Activated CD4-positive, alpha-beta memory T cell treated with anti-CD3 and anti-CD28 coated beads, Interleukin-2, amount 10 ng/mL, durations not matched to agents 7 days and 5 days (primary cell): ENCODE results near the gene CDC27. TPM values are rescaled to one million over a fixed set of nuclear protein-coding genes. Genes with fewer than 3 reads are reported as not detected.
A peak's percentile ranks its signal among the peaks of the same experiment; 100 is the strongest.
"Not testable (repeated sequence)": the region's sequence is repeated elsewhere in the genome, so short reads cannot be mapped to it uniquely, and the experiment has no call there.

Experiments
- CTCF ChIA-PET: fragments of 350-600 bp; sonication (Branson Sonifier 250); formaldehyde crosslinking; loops from one replicate; lab custom pipeline; 2021; ENCODE audit warnings: antibody characterized with exemption, inconsistent platforms; lab: Charles Lee
- POLR2A ChIA-PET: fragments of 350-600 bp; sonication (Branson Sonifier 250); formaldehyde crosslinking; loops from one replicate; lab custom pipeline; 2021; ENCODE audit warnings: antibody characterized with exemption; lab: Charles Lee
- DNase-seq: peaks from one replicate; pipeline ENCODE4 v3.0.0-alpha.2; 2020
- H3K27ac Mint-ChIP-seq: one replicate; pipeline ENCODE4 v1.8.0; 2021; ENCODE audit warnings: mild to moderate bottlenecking, mixed read lengths
- H3K27me3 Mint-ChIP-seq: one replicate; pipeline ENCODE4 v1.8.0; 2021; ENCODE audit warnings: mixed read lengths
- H3K36me3 Mint-ChIP-seq: one replicate; pipeline ENCODE4 v1.8.0; 2021; ENCODE audit warnings: low read depth, mixed read lengths
- H3K4me1 Mint-ChIP-seq: one replicate; pipeline ENCODE4 v1.8.0; 2021; ENCODE audit warnings: mixed read lengths
- H3K4me3 Mint-ChIP-seq: one replicate; pipeline ENCODE4 v1.8.0; 2021; ENCODE audit warnings: mild to moderate bottlenecking, mixed read lengths
- H3K9me3 Mint-ChIP-seq: one replicate; pipeline ENCODE4 v1.8.0; 2021; ENCODE audit warnings: mixed read lengths
- total RNA-seq, 2 experiments: library from RNA; stranded (reverse); gene quantifications; one replicate each; pipeline ENCODE4 v1.2.3, GENCODE V29; 2021

CDC27 gene
- total RNA-seq, 2 experiments from 2014 or later: 138 to 140 TPM

DNA sequence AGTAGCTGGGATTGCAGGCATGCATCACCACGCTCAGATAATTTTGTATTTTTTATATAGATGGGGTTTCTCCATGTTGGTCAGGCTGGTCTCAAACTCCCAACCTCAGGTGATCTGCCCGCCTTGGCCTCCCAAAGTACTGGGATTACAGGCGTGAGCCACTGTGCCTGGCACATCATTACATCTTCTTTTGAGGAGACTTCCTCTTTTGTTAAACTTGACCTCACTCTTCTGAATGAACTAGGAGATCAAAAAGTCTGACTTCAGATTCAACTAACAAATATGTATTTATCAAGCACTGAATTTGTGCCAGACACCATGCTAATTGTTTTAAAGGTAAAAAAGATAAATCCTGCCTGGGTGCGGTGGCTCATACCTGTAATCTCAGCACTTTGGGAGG, 27.7 kb upstream of the CDC27 start:
- Mint-ChIP-seq H3K4me1 (peaks cover 61% of the 10 kb centered on the region), H3K27ac (peak overlapping the region; percentile 64), H3K27me3 (peaks cover 10% of the 10 kb centered on the region)
- H3K4me3 Mint-ChIP-seq, H3K36me3 Mint-ChIP-seq, H3K9me3 Mint-ChIP-seq, DNase-seq, CTCF ChIA-PET: not testable (repeated sequence)
- POLR2A ChIA-PET: interaction anchor here (1.1 to 1.5 kb wide), 2 partner anchors 10 to 12 kb away, joined by 4 to 6 read pairs; no protein-coding TSS in a partner anchor

DNA sequence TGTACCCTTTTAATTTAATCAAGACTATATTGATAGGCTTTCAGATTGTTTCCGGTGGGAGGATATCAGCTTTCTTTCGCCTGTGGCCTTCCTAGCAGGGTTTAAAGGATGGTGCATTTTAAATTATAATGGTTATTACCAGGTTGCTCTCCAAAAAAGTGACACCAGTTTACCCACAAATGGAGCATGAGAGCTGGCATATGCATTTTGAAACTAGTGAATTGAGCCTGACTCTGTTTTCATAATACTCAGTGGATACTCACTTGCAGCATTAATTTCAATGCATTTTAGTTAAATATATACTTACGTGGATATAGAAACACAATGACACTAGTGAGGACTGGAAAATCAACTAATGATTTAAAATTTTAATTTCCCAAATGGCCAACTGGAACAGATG, 25.8 kb upstream of the CDC27 start:
- H3K36me3 Mint-ChIP-seq: no peaks in the 10 kb centered on the region
- DNase-seq: no peak
- no peak overlapping the region for H3K27ac Mint-ChIP-seq
- CTCF ChIA-PET: no interaction called here
- POLR2A ChIA-PET: no interaction called here
- peaks cover 10% of the 10 kb centered on the region for H3K27me3 Mint-ChIP-seq
- H3K9me3 Mint-ChIP-seq: no peaks in the 10 kb centered on the region
- peaks cover 43% of the 10 kb centered on the region for H3K4me1 Mint-ChIP-seq
- no peak overlapping the region for H3K4me3 Mint-ChIP-seq

DNA sequence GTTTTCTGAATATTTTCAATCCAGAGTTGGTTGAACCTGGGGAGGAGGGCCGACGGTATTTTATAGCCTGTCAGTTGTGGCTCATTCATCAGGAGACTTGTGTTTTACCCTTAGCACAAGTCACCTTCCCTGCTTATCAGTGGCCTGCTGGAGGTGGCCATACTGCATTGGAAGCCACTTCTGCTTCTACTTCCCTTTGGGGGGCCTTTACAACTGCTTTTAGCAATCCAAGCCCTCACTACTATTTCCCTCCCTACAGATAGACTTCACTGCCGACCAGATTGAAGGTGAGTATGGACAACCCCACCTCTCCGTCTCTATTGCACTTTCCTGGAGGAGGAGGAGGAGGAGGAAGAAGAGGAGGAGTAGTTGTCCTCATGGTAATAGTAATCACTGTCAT, 24.4 kb upstream of the CDC27 start:
- DNase-seq: no peak
- H3K4me3 Mint-ChIP-seq: no peak overlapping the region
- CTCF ChIA-PET: no interaction called here
- peaks cover 30% of the 10 kb centered on the region for H3K4me1 Mint-ChIP-seq
- H3K36me3 Mint-ChIP-seq: no peaks in the 10 kb centered on the region
- H3K9me3 Mint-ChIP-seq: no peaks in the 10 kb centered on the region
- POLR2A ChIA-PET: no interaction called here
- no peak overlapping the region for H3K27ac Mint-ChIP-seq
- H3K27me3 Mint-ChIP-seq: peaks cover 10% of the 10 kb centered on the region

DNA sequence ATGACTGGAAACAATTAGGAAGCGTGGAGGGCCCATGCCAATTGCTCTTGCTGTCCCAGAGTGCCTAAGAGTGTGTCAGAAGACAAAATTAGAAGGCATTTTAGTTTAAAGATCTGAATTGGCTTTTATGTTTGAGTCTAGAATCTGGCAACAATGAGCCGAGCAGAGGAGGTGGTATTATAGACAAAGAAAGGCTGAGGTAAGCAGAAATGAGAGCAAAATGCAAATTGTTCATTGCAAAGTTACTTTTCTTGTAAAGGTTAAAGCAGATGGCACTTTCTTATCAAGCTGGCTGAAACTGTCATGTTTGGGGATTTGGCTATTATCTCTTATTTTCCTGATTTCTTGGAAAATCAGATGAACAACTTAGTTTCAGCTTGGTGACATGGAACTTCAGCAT, 23.4 kb upstream of the CDC27 start:
- POLR2A ChIA-PET: no interaction called here

DNA sequence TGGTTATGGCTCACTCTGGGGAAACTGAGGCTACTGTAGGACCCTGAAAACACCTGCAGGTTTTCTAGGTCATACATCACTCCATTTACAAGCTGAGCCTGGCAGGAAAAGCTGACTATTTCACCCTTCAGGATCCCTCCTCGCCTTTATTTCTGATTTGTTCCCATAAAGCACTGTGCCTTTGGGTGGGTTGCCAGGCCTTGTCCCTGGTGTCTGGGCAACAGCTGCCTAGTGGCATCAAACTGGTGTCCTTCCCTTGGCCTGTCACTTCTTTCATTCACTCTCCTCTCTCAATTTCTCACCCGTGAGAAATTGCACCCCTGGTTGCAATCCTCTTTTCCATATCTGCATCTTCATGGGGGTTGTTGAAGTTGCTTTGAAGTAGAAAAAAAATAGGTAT, 21.7 kb upstream of the CDC27 start:
- Mint-ChIP-seq H3K27me3 (peaks cover 10% of the 10 kb centered on the region), H3K4me1 (peaks cover 28% of the 10 kb centered on the region), H3K9me3 (no peaks in the 10 kb centered on the region), H3K36me3 (no peaks in the 10 kb centered on the region), H3K4me3 (no peak overlapping the region), H3K27ac (no peak overlapping the region)
- ChIA-PET CTCF (no interaction called here), POLR2A (interaction anchor here (0.7 to 0.9 kb wide), 2 partner anchors 8 to 29 kb away, joined by 3 to 4 read pairs; no protein-coding TSS in a partner anchor)
- no peak for DNase-seq

More for the DNA sequence above, 23.4 kb upstream of the CDC27 start:
- Mint-ChIP-seq H3K36me3 (no peaks in the 10 kb centered on the region), H3K9me3 (no peaks in the 10 kb centered on the region), H3K4me1 (peaks cover 24% of the 10 kb centered on the region), H3K4me3 (no peak overlapping the region), H3K27me3 (peaks cover 10% of the 10 kb centered on the region), H3K27ac (no peak overlapping the region)
- DNase-seq: no peak
- CTCF ChIA-PET: no interaction called here

DNA sequence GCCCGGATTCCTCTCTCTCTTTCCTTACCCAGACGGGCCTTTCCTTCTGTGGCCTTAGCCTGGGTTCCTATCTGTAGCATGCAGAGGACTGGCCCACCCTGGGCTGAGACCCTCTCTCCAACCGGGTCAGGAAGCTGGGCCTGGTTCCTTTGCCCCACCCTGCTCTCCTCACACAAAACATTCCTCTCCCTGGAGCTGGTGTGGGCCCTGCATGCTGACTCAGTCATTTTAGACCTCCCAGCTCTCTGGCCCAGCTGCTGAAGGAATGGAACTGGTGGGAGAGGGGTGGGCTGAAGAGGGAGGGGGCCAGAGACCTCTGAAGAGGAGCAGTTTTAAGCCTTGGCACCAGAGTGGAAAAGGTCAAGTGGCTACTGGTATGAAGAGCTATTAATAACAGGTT, 21.0 kb upstream of the CDC27 start:
- no peaks in the 10 kb centered on the region for H3K36me3 Mint-ChIP-seq
- H3K27ac Mint-ChIP-seq: no peak overlapping the region
- H3K9me3 Mint-ChIP-seq: no peaks in the 10 kb centered on the region
- H3K4me1 Mint-ChIP-seq: peaks cover 31% of the 10 kb centered on the region
- CTCF ChIA-PET: no interaction called here
- no peak for DNase-seq
- peaks cover 8% of the 10 kb centered on the region for H3K27me3 Mint-ChIP-seq
- H3K4me3 Mint-ChIP-seq: no peak overlapping the region
- POLR2A ChIA-PET: interaction anchor here (0.7 to 8.1 kb wide), 3 partner anchors 9 to 29 kb away, joined by 3 to 138 read pairs (median 4); partner anchors contain the start of gene CDC27

DNA sequence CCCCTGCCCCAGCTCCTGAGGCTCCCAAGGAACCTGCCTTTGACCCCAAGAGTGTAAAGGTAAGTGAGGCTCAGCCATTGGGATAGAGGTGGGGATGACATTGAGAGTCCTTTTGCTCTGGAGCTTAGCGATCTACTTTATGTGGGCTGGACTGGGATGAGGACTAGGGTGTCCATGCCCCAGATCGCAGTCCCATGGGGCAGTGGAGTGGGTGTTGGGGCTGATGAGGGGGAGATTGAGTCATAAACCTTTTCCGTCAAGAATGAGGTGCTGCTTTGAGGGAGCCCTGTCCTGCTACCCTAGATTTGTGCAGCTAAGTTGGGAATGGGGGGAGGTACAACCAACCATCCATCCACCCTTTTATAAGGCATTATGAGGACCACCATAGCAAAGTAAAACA, 20.4 kb upstream of the CDC27 start:
- Mint-ChIP-seq H3K9me3 (no peaks in the 10 kb centered on the region), H3K27me3 (peaks cover 8% of the 10 kb centered on the region), H3K4me3 (no peak overlapping the region), H3K4me1 (peaks cover 34% of the 10 kb centered on the region), H3K27ac (no peak overlapping the region), H3K36me3 (no peaks in the 10 kb centered on the region)
- ChIA-PET CTCF (interaction anchor here (1.2 kb wide), 1 partner anchor 106 kb away, joined by 3 read pairs; no protein-coding TSS in a partner anchor), POLR2A (interaction anchor here (0.8 to 8.1 kb wide), 2 partner anchors 11 to 18 kb away, joined by 3 to 138 read pairs; partner anchors contain the start of gene CDC27)
- DNase-seq: no peak

DNA sequence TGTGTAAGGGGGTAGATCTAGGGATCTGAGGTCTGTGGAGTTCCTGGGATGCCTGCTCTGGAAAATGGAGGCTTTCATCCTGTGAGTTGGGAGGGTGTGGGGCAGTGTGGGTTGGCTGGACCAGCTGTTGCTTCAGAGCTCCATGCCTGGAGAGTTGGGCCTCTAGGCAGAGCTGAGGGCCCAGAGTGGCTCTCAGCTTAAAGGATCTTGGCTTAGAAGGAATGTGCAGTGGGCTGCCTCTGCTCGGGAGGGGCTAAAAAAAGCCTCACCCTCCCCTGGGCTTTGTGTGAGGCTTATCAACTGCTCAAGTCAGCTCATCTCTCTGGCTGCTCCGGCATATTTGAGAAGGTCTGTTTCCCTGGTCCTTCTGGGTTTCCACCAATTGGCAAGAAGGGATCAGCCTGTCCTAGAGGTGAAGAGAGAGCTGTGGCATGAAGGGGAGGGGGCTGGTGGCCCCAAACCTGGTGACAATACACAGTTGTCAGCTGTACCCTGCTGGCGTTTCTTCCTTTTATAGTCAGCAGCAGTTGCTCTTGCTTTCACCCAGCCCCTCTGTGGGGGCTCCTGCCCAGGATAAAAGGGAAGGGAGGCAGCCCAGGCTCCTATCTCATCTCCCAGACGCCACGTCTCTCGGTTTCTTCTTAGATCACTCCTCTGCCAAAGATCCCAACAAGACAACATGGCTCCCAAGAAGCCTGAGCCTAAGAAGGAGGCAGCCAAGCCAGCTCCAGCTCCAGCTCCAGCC, 19.8 kb upstream of the CDC27 start, which contains the start of gene MYL4:
Gene MYL4 (plus strand): TSS at position 605 of the 745 bp plus-strand sequence. CDS start 75 bp downstream, at position 680.
- H3K4me3 Mint-ChIP-seq: no peak within 1 kb of the TSS
- no peaks in the 10 kb centered on the region for H3K9me3 Mint-ChIP-seq
- POLR2A ChIA-PET: interaction anchor here (0.8 to 8.1 kb wide), 3 partner anchors 11 to 18 kb away, joined by 3 to 138 read pairs (median 3); partner anchors contain the start of gene CDC27
- H3K36me3 Mint-ChIP-seq: no peaks in the 10 kb centered on the region
- peaks cover 8% of the 10 kb centered on the region for H3K27me3 Mint-ChIP-seq
- DNase-seq: no peak
- peaks cover 39% of the 10 kb centered on the region for H3K4me1 Mint-ChIP-seq
- no peak within 1 kb of the TSS for H3K27ac Mint-ChIP-seq
- CTCF ChIA-PET: interaction anchor here (1.2 kb wide), 1 partner anchor 107 kb away, joined by 3 read pairs; no protein-coding TSS in a partner anchor

DNA sequence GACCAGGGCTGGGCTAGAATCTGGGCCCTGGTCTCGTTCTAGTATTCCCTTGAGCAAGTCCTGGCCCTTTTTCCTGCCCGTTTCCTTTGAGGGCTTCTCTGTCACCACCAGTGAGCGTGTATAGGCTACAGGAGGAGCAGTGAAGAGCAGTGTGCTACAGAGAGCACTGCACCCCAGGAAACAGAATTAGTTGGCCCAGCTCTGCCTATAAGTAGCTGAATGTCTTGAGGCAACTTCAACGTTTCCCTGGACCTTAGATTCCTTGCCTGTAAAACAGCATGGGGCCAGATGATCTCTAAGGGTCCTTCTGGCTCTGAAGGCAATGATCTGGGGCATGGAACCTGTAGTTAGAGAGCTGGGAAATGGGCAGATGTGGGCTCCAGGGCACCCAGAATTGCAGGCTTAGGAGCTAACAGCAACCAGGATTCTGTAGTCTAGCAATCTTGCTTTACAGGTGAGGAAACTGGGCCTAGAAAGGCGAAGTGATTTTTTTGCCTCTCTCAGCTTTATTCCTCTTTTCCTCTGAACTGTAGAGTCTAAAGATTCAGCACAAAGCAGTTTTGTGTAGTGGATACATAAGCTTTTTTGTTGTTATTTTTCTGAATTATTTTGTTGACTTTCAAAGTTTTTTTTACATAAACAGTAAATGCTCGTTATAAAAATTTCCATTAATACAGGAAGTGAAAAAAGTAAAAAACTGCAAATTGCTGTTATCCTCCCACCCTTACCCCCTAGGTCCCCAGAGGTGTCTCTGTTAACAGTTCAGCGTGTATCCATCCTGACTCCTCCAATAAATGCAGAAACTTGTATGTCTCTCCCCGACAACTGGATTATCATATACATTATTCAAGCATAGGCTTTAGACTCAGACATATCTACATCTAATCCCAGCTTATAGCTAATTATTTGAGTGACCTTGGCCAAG, 18.3 kb upstream of the CDC27 start:
- ChIA-PET POLR2A (interaction anchor here (1.8 to 8.1 kb wide), 7 partner anchors 10 to 442 kb away, joined by 5 to 138 read pairs (median 9); partner anchors contain the start of genes CDC27 and KPNB1), CTCF (interaction anchor here (1.3 to 3.6 kb wide), 2 partner anchors 14 to 18 kb away, joined by 4 to 18 read pairs; partner anchors contain the start of gene CDC27)
- no peak for DNase-seq
- Mint-ChIP-seq H3K27ac (peak overlapping the region; percentile 36), H3K9me3 (no peaks in the 10 kb centered on the region), H3K4me1 (peaks cover 46% of the 10 kb centered on the region), H3K4me3 (no peak overlapping the region), H3K36me3 (no peaks in the 10 kb centered on the region), H3K27me3 (peaks cover 1% of the 10 kb centered on the region)

DNA sequence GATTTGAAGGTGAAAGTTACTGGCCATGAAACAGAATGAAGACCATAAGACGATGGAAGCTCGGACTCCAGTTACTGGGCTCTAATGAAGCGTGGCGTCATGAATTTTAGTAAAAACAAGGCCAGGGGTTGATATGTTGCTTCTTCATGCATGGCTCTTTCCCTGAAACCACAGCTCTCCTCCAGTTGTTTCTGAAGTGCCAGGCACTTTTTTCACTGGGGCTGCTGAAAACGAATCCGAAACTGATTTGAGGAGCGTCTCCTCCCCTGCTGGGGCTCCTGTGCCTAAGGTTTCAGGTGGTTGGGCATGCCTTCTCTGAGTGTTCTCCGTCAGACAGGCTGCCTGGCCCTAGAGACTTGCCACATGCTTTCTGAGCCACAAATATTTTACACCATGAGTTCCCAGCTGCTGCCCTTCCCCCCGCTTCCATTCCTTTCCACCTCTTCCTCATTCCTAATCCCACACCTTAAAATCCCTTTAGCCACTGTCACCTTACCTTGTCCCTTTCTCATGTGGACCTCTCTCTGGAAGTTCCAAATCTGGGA, 16.4 kb upstream of the CDC27 start:
- CTCF ChIA-PET: interaction anchor here (1.4 to 3.6 kb wide), 3 partner anchors 13 to 110 kb away, joined by 4 to 18 read pairs (median 10); partner anchors contain the start of gene CDC27
- H3K9me3 Mint-ChIP-seq: no peaks in the 10 kb centered on the region
- POLR2A ChIA-PET: interaction anchor here (1.1 to 8.1 kb wide), 13 partner anchors 9 to 444 kb away, joined by 3 to 138 read pairs (median 4); partner anchors contain the start of genes CDC27, ITGB3 and KPNB1
- DNase-seq: peak; percentile 81
- H3K4me1 Mint-ChIP-seq: peaks cover 49% of the 10 kb centered on the region
- H3K36me3 Mint-ChIP-seq: no peaks in the 10 kb centered on the region
- H3K27ac Mint-ChIP-seq: peak overlapping the region; percentile 96
- H3K4me3 Mint-ChIP-seq: peak overlapping the region; percentile 70
- H3K27me3 Mint-ChIP-seq: no peaks in the 10 kb centered on the region

DNA sequence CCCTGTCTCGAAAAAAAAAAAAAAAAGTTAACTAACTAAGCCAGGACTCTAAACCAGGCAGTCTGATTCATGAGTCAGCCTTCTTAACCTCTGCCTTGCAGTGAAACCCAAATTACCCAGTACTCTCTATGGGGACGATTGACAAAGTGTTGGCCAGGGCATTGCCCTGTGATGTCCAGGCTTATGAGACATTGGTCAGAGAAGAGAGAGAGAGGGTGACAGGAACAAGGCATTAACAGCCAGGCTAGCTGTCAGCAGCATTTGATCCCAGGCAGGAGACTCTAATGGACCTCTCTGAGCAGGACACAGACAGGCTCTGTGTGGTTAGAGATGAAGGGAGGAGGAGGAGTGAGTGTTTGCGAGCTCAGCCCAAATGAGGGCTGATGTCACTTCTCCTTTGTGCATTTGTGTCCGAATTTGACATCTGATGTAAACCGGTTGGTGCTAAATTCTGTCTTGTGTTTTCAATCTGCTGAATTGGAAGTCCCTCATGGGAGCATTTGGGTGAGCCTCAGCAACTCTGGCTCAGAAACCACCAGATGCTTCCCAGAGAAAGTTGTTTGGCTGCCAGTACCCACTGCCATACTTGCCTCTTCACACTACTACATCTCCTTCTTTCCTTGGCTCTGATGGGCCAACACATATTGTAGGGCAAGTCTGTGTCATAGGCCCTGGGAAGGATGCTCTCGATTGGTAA, 15.8 kb upstream of the CDC27 start:
- Mint-ChIP-seq H3K27ac (peak overlapping the region; percentile 96), H3K27me3 (no peaks in the 10 kb centered on the region), H3K9me3 (no peaks in the 10 kb centered on the region), H3K36me3 (no peaks in the 10 kb centered on the region), H3K4me3 (peak overlapping the region; percentile 70), H3K4me1 (peaks cover 55% of the 10 kb centered on the region)
- DNase-seq: peak; percentile 60
- ChIA-PET POLR2A (interaction anchor here (1.1 to 8.1 kb wide), 14 partner anchors 9 to 445 kb away, joined by 3 to 138 read pairs (median 4); partner anchors contain the start of genes CDC27, ITGB3 and KPNB1), CTCF (interaction anchor here (1.3 to 3.6 kb wide), 5 partner anchors 12 to 111 kb away, joined by 3 to 18 read pairs (median 5); partner anchors contain the start of gene CDC27)
